Measurements from ENCODE around the gene SAPCD1.

The SAPCD1 gene

GRCh38 chr6:31744422-31744821, 18.0 kb upstream of the SAPCD1 start:
- peaks cover 13% of the 10 kb centered on the region for H3K4me1 Mint-ChIP-seq
- H3K27ac Mint-ChIP-seq (ENCODE audit: low read depth), result no peak overlapping the region
- DNase-seq (ENCODE audit: low spot score in 2 of 2) (no peak), ATAC-seq (replicated peaks; ENCODE audit: extremely low read depth, poor library complexity, severe bottlenecking) (no peak)
- no peaks in the 10 kb centered on the region for H3K9me3 Mint-ChIP-seq
- H3K4me3 Mint-ChIP-seq, result no peak overlapping the region
- peaks cover 15% of the 10 kb centered on the region for H3K36me3 Mint-ChIP-seq (ENCODE audit: insufficient read depth)
- no peaks in the 10 kb centered on the region for H3K27me3 Mint-ChIP-seq

GRCh38 chr6:31749301-31750036, 13.0 kb upstream of the SAPCD1 start:
- Mint-ChIP-seq H3K4me1 (no peaks in the 10 kb centered on the region), H3K36me3 (ENCODE audit: insufficient read depth) (peaks cover 8% of the 10 kb centered on the region), H3K9me3 (no peaks in the 10 kb centered on the region), H3K4me3 (no peak overlapping the region), H3K27ac (ENCODE audit: low read depth) (no peak overlapping the region), H3K27me3 (no peaks in the 10 kb centered on the region)
- no peak for DNase-seq (ENCODE audit: low spot score in 2 of 2)
- ATAC-seq (replicated peaks; ENCODE audit: extremely low read depth, poor library complexity, severe bottlenecking), result no peak

- H3K27ac Mint-ChIP-seq (ENCODE audit: low read depth), result no peak overlapping the region
- no peaks in the 10 kb centered on the region for H3K9me3 Mint-ChIP-seq
- H3K36me3 Mint-ChIP-seq (ENCODE audit: insufficient read depth), result peaks cover 8% of the 10 kb centered on the region
- no peaks in the 10 kb centered on the region for H3K4me1 Mint-ChIP-seq
- no peak overlapping the region for H3K4me3 Mint-ChIP-seq
- no peaks in the 10 kb centered on the region for H3K27me3 Mint-ChIP-seq
- DNase-seq (ENCODE audit: low spot score in 2 of 2) (no peak), ATAC-seq (replicated peaks; ENCODE audit: extremely low read depth, poor library complexity, severe bottlenecking) (no peak)
These were observed 11.9 kb upstream of the SAPCD1 start for GRCh38 chr6:31750411-31751022.

DNA sequence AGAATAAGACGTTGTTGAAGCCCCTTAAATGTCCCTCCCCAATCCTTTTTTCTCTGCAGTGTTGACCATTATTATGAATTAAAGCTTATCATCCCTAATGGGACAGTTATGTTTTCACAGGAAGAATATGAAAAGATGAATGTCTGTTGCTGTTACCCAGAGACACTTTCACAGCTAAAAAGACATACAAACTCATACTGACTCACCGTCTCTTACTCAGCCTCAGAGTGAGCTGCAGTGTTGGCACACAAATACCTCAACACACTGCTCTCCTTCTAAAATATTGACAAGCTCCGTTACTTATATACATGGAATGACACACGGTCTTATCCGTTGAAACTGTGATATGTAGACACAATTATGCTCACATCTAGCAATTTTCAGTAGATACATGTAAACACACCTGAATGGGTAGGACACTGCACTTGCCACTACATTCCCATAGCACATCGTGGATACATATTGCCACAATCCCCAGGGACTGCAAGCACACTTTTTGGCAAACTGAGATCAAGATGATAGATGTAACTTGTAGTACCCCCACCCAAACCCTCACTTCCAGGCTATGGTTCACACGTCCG, 9.6 kb upstream of the SAPCD1 start:
- H3K4me1 Mint-ChIP-seq, result peaks cover under 1% of the 10 kb centered on the region
- no peaks in the 10 kb centered on the region for H3K9me3 Mint-ChIP-seq
- H3K27ac Mint-ChIP-seq (ENCODE audit: low read depth), result no peak overlapping the region
- no peak overlapping the region for H3K4me3 Mint-ChIP-seq
- no peak for DNase-seq (ENCODE audit: low spot score in 2 of 2)
- ATAC-seq (replicated peaks; ENCODE audit: extremely low read depth, poor library complexity, severe bottlenecking), result no peak
- peaks cover 4% of the 10 kb centered on the region for H3K36me3 Mint-ChIP-seq (ENCODE audit: insufficient read depth)
- H3K27me3 Mint-ChIP-seq, result no peaks in the 10 kb centered on the region

GRCh38 chr6:31758281-31758680, 4.2 kb upstream of the SAPCD1 start:
- H3K36me3 Mint-ChIP-seq (ENCODE audit: insufficient read depth), result peaks cover 6% of the 10 kb centered on the region
- no peak overlapping the region for H3K4me3 Mint-ChIP-seq
- no peak for DNase-seq (ENCODE audit: low spot score in 2 of 2)
- H3K27me3 Mint-ChIP-seq, result no peaks in the 10 kb centered on the region
- H3K27ac Mint-ChIP-seq (ENCODE audit: low read depth), result no peak overlapping the region
- no peak for ATAC-seq (replicated peaks; ENCODE audit: extremely low read depth, poor library complexity, severe bottlenecking)
- peaks cover 10% of the 10 kb centered on the region for H3K4me1 Mint-ChIP-seq
- H3K9me3 Mint-ChIP-seq, result no peaks in the 10 kb centered on the region

GRCh38 chr6:31760790-31761189, 1.7 kb upstream of the SAPCD1 start:
- no peaks in the 10 kb centered on the region for H3K9me3 Mint-ChIP-seq
- no peaks in the 10 kb centered on the region for H3K27me3 Mint-ChIP-seq
- no peak overlapping the region for H3K4me3 Mint-ChIP-seq
- peaks cover 15% of the 10 kb centered on the region for H3K4me1 Mint-ChIP-seq
- H3K36me3 Mint-ChIP-seq (ENCODE audit: insufficient read depth), result peaks cover 10% of the 10 kb centered on the region
- ATAC-seq (replicated peaks; ENCODE audit: extremely low read depth, poor library complexity, severe bottlenecking) (no peak), DNase-seq (ENCODE audit: low spot score in 2 of 2) (no peak)
- no peak overlapping the region for H3K27ac Mint-ChIP-seq (ENCODE audit: low read depth)

GRCh38 chr6:31761343-31761742, 1.1 kb upstream of the SAPCD1 start:
- Mint-ChIP-seq H3K36me3 (ENCODE audit: insufficient read depth) (peaks cover 10% of the 10 kb centered on the region), H3K4me1 (peaks cover 15% of the 10 kb centered on the region), H3K9me3 (no peaks in the 10 kb centered on the region), H3K27me3 (no peaks in the 10 kb centered on the region), H3K4me3 (no peak overlapping the region), H3K27ac (ENCODE audit: low read depth) (no peak overlapping the region)
- DNase-seq (ENCODE audit: low spot score in 2 of 2), result no peak
- ATAC-seq (replicated peaks; ENCODE audit: extremely low read depth, poor library complexity, severe bottlenecking), result no peak

- Mint-ChIP-seq H3K27me3 (no peaks in the 10 kb centered on the region), H3K9me3 (no peaks in the 10 kb centered on the region), H3K4me1 (peaks cover 13% of the 10 kb centered on the region), H3K36me3 (ENCODE audit: insufficient read depth) (peaks cover 12% of the 10 kb centered on the region), H3K27ac (ENCODE audit: low read depth) (no peak overlapping the region), H3K4me3 (no peak overlapping the region)
- no peak for DNase-seq (ENCODE audit: low spot score in 2 of 2)
- no peak for ATAC-seq (replicated peaks; ENCODE audit: extremely low read depth, poor library complexity, severe bottlenecking)
These were observed 592 bp downstream of the SAPCD1 start for GRCh38 chr6:31762878-31763618.

DNA sequence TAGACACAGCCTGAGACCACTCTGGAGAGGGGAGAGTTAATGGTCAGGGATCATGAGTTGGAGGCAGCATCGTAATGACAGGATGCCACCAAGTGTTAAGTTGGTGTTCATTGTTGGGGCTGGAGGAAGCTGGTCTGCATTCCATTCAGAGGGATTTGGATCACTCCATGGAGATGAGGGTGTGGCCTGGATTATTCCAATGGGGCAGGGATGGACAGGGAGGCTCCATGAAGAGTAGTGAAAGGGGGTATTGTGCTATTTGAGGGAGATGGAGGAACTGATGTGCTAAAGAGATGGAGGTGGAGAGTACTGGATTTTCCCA, 1.1 kb downstream of the SAPCD1 start:
- DNase-seq (ENCODE audit: low spot score in 2 of 2) (no peak), ATAC-seq (replicated peaks; ENCODE audit: extremely low read depth, poor library complexity, severe bottlenecking) (no peak)
- H3K36me3 Mint-ChIP-seq (ENCODE audit: insufficient read depth), result peaks cover 10% of the 10 kb centered on the region
- H3K4me1 Mint-ChIP-seq, result peaks cover 9% of the 10 kb centered on the region
- H3K4me3 Mint-ChIP-seq, result no peak overlapping the region
- H3K27me3 Mint-ChIP-seq, result no peaks in the 10 kb centered on the region
- H3K27ac Mint-ChIP-seq (ENCODE audit: low read depth), result no peak overlapping the region
- no peaks in the 10 kb centered on the region for H3K9me3 Mint-ChIP-seq

GRCh38 chr6:31764198-31764597, 1.7 kb downstream of the SAPCD1 start:
- H3K27ac Mint-ChIP-seq (ENCODE audit: low read depth), result no peak overlapping the region

DNA sequence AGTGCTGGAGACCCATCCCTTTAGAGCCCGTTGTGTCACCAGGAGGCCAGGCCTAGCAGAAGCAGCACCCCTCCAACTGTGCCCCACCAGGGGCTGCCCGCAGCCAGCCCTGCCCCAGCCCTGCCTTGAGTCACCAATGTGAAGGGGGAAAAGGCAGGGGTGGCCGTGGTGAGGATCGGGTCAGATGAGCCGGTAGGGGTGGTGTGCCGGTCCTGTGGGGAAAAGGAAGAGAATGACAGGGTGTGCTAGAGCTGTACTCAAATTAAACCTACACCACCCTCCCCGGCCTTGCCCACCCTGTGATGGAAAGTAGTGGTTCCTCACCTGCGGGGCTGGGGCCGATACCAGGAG, 3.1 kb downstream of the SAPCD1 start:
- Mint-ChIP-seq H3K4me1 (peaks cover 12% of the 10 kb centered on the region), H3K9me3 (no peaks in the 10 kb centered on the region), H3K27me3 (no peaks in the 10 kb centered on the region), H3K4me3 (no peak overlapping the region), H3K36me3 (ENCODE audit: insufficient read depth) (peaks cover 9% of the 10 kb centered on the region), H3K27ac (ENCODE audit: low read depth) (no peak overlapping the region)
- DNase-seq (ENCODE audit: low spot score in 2 of 2) (no peak), ATAC-seq (replicated peaks; ENCODE audit: extremely low read depth, poor library complexity, severe bottlenecking) (no peak)

More at GRCh38 chr6:31764198-31764597, 1.7 kb downstream of the SAPCD1 start:
- ATAC-seq (replicated peaks; ENCODE audit: extremely low read depth, poor library complexity, severe bottlenecking) (no peak), DNase-seq (ENCODE audit: low spot score in 2 of 2) (no peak)
- Mint-ChIP-seq H3K9me3 (no peaks in the 10 kb centered on the region), H3K36me3 (ENCODE audit: insufficient read depth) (peaks cover 9% of the 10 kb centered on the region), H3K27me3 (no peaks in the 10 kb centered on the region), H3K4me1 (peaks cover 9% of the 10 kb centered on the region), H3K4me3 (no peak overlapping the region)

GRCh38 chr6:31765910-31766794, 3.7 kb downstream of the SAPCD1 start:
- no peak overlapping the region for H3K4me3 Mint-ChIP-seq
- H3K9me3 Mint-ChIP-seq, result no peaks in the 10 kb centered on the region
- DNase-seq (ENCODE audit: low spot score in 2 of 2), result no peak
- peak overlapping the region; percentile 51 for H3K27ac Mint-ChIP-seq (ENCODE audit: low read depth)
- H3K36me3 Mint-ChIP-seq (ENCODE audit: insufficient read depth), result peaks cover 9% of the 10 kb centered on the region
- peaks cover 14% of the 10 kb centered on the region for H3K4me1 Mint-ChIP-seq
- no peaks in the 10 kb centered on the region for H3K27me3 Mint-ChIP-seq
- no peak for ATAC-seq (replicated peaks; ENCODE audit: extremely low read depth, poor library complexity, severe bottlenecking)
